ENCODE measurements around the gene FOXJ3. TPM values are rescaled to one million over a fixed set of nuclear protein-coding genes. Genes with fewer than 3 reads are reported as not detected.
A peak's percentile ranks its signal among the peaks of the same experiment; 100 is the strongest.

Gene FOXJ3
- total RNA-seq, 2 donors from 2014 or later = 30.6 to 62.0 TPM

GRCh38 chr1:42334240-42335049 is 590 bp downstream of the FOXJ3 start:
- peak; percentile 31 for ATAC-seq (ENCODE audit: insufficient number of reproducible peaks, low FRiP score, low read depth)
- peak; percentile 4 for DNase-seq (ENCODE audit: low spot score)
- Histone ChIP-seq H3K4me1 (ENCODE audit: control insufficient read depth in 1 of 2, low read depth in 2 of 2) (peaks cover 6 to 34% of the 10 kb centered on the region in 2 donors), H3K27me3 (replicated peaks; ENCODE audit: insufficient read depth) (no peaks in the 10 kb centered on the region), H3K9me3 (no peaks in the 10 kb centered on the region), H3K36me3 (no peaks in the 10 kb centered on the region), H3K4me3 (peak overlapping the region; percentile 97), H3K27ac (peak overlapping the region; percentile 85)
- no peak for TF ChIP-seq CTCF (IDR thresholded peaks at IDR 0.05)

- H3K36me3 ChIP-seq = no peaks in the 10 kb centered on the region
- no peak overlapping the region for H3K27ac ChIP-seq
- no peaks in the 10 kb centered on the region for H3K27me3 ChIP-seq (replicated peaks; ENCODE audit: insufficient read depth)
- H3K9me3 ChIP-seq = no peaks in the 10 kb centered on the region
- ATAC-seq (ENCODE audit: insufficient number of reproducible peaks, low FRiP score, low read depth) (no peak), DNase-seq (ENCODE audit: low spot score) (no peak)
- H3K4me3 ChIP-seq = peak overlapping the region; percentile 97
- peaks cover 6 to 34% of the 10 kb centered on the region in 2 donors for H3K4me1 ChIP-seq (ENCODE audit: control insufficient read depth in 1 of 2, low read depth in 2 of 2)
- no peak for TF ChIP-seq CTCF (IDR thresholded peaks at IDR 0.05)
Measured at GRCh38 chr1:42333662-42334239, 1.3 kb downstream of the FOXJ3 start.

GRCh38 chr1:42332877-42333276 is 2.2 kb downstream of the FOXJ3 start:
- no peaks in the 10 kb centered on the region for H3K9me3 ChIP-seq
- no peak overlapping the region for H3K4me3 ChIP-seq
- no peak overlapping the region for H3K27ac ChIP-seq
- H3K27me3 ChIP-seq (replicated peaks; ENCODE audit: insufficient read depth) = no peaks in the 10 kb centered on the region
- DNase-seq (ENCODE audit: low spot score) = no peak
- no peak for ATAC-seq (ENCODE audit: insufficient number of reproducible peaks, low FRiP score, low read depth)
- H3K4me1 ChIP-seq (ENCODE audit: control insufficient read depth in 1 of 2, low read depth in 2 of 2) = peaks cover 6 to 34% of the 10 kb centered on the region in 2 donors
- no peaks in the 10 kb centered on the region for H3K36me3 ChIP-seq
- no peak for TF ChIP-seq CTCF (IDR thresholded peaks at IDR 0.05)

GRCh38 chr1:42330215-42330614 is 4.8 kb downstream of the FOXJ3 start:
- H3K27me3 ChIP-seq (replicated peaks; ENCODE audit: insufficient read depth) = no peaks in the 10 kb centered on the region
- DNase-seq (ENCODE audit: low spot score) (no peak), ATAC-seq (ENCODE audit: insufficient number of reproducible peaks, low FRiP score, low read depth) (no peak)
- no peaks in the 10 kb centered on the region for H3K9me3 ChIP-seq
- no peak for TF ChIP-seq CTCF (IDR thresholded peaks at IDR 0.05)
- H3K27ac ChIP-seq = no peak overlapping the region
- H3K4me1 ChIP-seq (ENCODE audit: control insufficient read depth in 1 of 2, low read depth in 2 of 2) = peaks cover 6 to 28% of the 10 kb centered on the region in 2 donors
- no peaks in the 10 kb centered on the region for H3K36me3 ChIP-seq
- H3K4me3 ChIP-seq = no peak overlapping the region

- H3K9me3 ChIP-seq = no peaks in the 10 kb centered on the region
- H3K4me3 ChIP-seq = no peak overlapping the region
- no peak for DNase-seq (ENCODE audit: low spot score)
- no peak overlapping the region for H3K27ac ChIP-seq
- no peak for ATAC-seq (ENCODE audit: insufficient number of reproducible peaks, low FRiP score, low read depth)
- H3K27me3 ChIP-seq (replicated peaks; ENCODE audit: insufficient read depth) = no peaks in the 10 kb centered on the region
- peaks cover 6 to 26% of the 10 kb centered on the region in 2 donors for H3K4me1 ChIP-seq (ENCODE audit: control insufficient read depth in 1 of 2, low read depth in 2 of 2)
- no peak for TF ChIP-seq CTCF (IDR thresholded peaks at IDR 0.05)
- H3K36me3 ChIP-seq = no peaks in the 10 kb centered on the region
Measured at GRCh38 chr1:42328916-42329496, 6.0 kb downstream of the FOXJ3 start.

Measured in thoracic aorta (tissue), 2 donors.